Erythroblast (primary cell): ENCODE results near the gene CCDC57.
"Not testable (repeated sequence)": the region's sequence is repeated elsewhere in the genome, so short reads cannot be mapped to it uniquely, and the experiment has no call there.

Source experiments
- GATA1 ChIP-seq: IDR thresholded peaks from 2 replicates; pipeline ENCODE4 v1.6.1; 2011; ENCODE audit warnings: low read depth, mild to moderate bottlenecking, control low read depth, low read length, moderate library complexity
- POLR2A ChIP-seq: IDR thresholded peaks from 2 replicates; pipeline ENCODE4 v1.6.1; 2011; ENCODE audit warnings: mild to moderate bottlenecking, low read length

- TF ChIP-seq POLR2A, GATA1: not testable (repeated sequence)
Measured at GRCh38 chr17:82139961-82140360, 72.7 kb downstream of the CCDC57 start.
